Measurements from ENCODE around the gene BAHCC1. TPM values are rescaled to one million over a fixed set of nuclear protein-coding genes. Genes with fewer than 3 reads are reported as not detected.

The BAHCC1 gene
- total RNA-seq, 2 donors from 2014 or later, result 5.8 to 12.7 TPM

- no peaks in the 10 kb centered on the region for H3K36me3 ChIP-seq
- no peaks in the 10 kb centered on the region for H3K9me3 ChIP-seq
- no peak overlapping the region for H3K4me3 ChIP-seq
- no peak for DNase-seq (ENCODE audit: low spot score)
- no peaks in the 10 kb centered on the region for H3K4me1 ChIP-seq
- TF ChIP-seq CTCF (IDR thresholded peaks at IDR 0.05), result no peak
- no peak overlapping the region for H3K27ac ChIP-seq
- no peaks in the 10 kb centered on the region for H3K27me3 ChIP-seq
Measured at GRCh38 chr17:81380666-81381518, 14.4 kb upstream of the BAHCC1 start.

- no peak for TF ChIP-seq CTCF (IDR thresholded peaks at IDR 0.05)
- Histone ChIP-seq H3K36me3 (no peaks in the 10 kb centered on the region), H3K9me3 (no peaks in the 10 kb centered on the region), H3K27ac (no peak overlapping the region), H3K27me3 (no peaks in the 10 kb centered on the region), H3K4me3 (no peak overlapping the region), H3K4me1 (peaks cover 0 to 5% of the 10 kb centered on the region in 2 donors)
- DNase-seq (ENCODE audit: low spot score), result no peak
Measured at GRCh38 chr17:81381632-81382577, 13.4 kb upstream of the BAHCC1 start.

GRCh38 chr17:81382851-81383250 is 12.4 kb upstream of the BAHCC1 start:
- Histone ChIP-seq H3K4me1 (peaks cover 0 to 9% of the 10 kb centered on the region in 2 donors), H3K36me3 (no peaks in the 10 kb centered on the region), H3K4me3 (no peak overlapping the region), H3K9me3 (no peaks in the 10 kb centered on the region), H3K27ac (no peak overlapping the region), H3K27me3 (no peaks in the 10 kb centered on the region)
- no peak for DNase-seq (ENCODE audit: low spot score)
- no peak for TF ChIP-seq CTCF (IDR thresholded peaks at IDR 0.05)

GRCh38 chr17:81383504-81384421 is 11.5 kb upstream of the BAHCC1 start:
- Histone ChIP-seq H3K27ac (no peak overlapping the region), H3K4me3 (no peak overlapping the region), H3K9me3 (no peaks in the 10 kb centered on the region), H3K27me3 (no peaks in the 10 kb centered on the region), H3K4me1 (peaks cover 0 to 18% of the 10 kb centered on the region in 2 donors), H3K36me3 (no peaks in the 10 kb centered on the region)
- no peak for DNase-seq (ENCODE audit: low spot score)
- no peak for TF ChIP-seq CTCF (IDR thresholded peaks at IDR 0.05)

- TF ChIP-seq CTCF (IDR thresholded peaks at IDR 0.05), result no peak
- H3K27me3 ChIP-seq, result no peaks in the 10 kb centered on the region
- H3K4me3 ChIP-seq, result no peak overlapping the region
- no peaks in the 10 kb centered on the region for H3K36me3 ChIP-seq
- H3K27ac ChIP-seq, result no peak overlapping the region
- no peaks in the 10 kb centered on the region for H3K9me3 ChIP-seq
- peaks cover 0 to 30% of the 10 kb centered on the region in 2 donors for H3K4me1 ChIP-seq
- no peak for DNase-seq (ENCODE audit: low spot score)
Measured at GRCh38 chr17:81384929-81385319, 10.3 kb upstream of the BAHCC1 start.
